Measurements from ENCODE around the gene ARHGAP27.

ARHGAP27 gene

DNA sequence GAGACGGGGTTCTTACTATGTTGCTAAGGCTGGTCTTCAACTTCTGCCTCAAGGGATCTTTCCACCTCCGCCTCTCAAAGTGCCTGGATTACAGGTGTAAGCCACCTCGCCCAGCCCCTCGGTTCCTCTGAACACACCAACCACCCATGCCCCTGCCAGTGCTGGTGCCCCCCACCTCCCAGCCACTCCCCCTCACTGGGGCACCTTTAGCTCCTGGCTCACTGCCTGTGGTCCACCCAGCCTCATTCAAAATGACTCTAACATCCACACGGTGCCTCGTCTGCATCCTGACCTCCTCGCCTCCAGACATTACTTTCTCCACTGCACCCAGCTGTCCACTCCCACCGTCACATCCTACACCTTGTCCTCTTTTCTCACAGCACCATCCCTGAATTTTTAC lies 55.3 kb downstream of the ARHGAP27 start:
- TF ChIP-seq, protein P1, sequence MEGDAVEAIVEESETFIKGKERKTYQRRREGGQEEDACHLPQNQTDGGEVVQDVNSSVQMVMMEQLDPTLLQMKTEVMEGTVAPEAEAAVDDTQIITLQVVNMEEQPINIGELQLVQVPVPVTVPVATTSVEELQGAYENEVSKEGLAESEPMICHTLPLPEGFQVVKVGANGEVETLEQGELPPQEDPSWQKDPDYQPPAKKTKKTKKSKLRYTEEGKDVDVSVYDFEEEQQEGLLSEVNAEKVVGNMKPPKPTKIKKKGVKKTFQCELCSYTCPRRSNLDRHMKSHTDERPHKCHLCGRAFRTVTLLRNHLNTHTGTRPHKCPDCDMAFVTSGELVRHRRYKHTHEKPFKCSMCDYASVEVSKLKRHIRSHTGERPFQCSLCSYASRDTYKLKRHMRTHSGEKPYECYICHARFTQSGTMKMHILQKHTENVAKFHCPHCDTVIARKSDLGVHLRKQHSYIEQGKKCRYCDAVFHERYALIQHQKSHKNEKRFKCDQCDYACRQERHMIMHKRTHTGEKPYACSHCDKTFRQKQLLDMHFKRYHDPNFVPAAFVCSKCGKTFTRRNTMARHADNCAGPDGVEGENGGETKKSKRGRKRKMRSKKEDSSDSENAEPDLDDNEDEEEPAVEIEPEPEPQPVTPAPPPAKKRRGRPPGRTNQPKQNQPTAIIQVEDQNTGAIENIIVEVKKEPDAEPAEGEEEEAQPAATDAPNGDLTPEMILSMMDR (IDR thresholded peaks at IDR 0.05): no peak
- H3K4me1 ChIP-seq (ENCODE audit: control insufficient read depth in 1 of 2, insufficient read depth in 1 of 2, low read depth in 1 of 2, low read length in 1 of 2): no peaks in the 10 kb centered on the region
- no peaks in the 10 kb centered on the region for H3K36me3 ChIP-seq
- H3K27me3 ChIP-seq: peaks cover 45% of the 10 kb centered on the region
- no peak overlapping the region for H3K4me3 ChIP-seq (ENCODE audit: low read depth in 1 of 2, low read length in 1 of 2)
- H3K9me3 ChIP-seq: no peaks in the 10 kb centered on the region
- H3K27ac ChIP-seq: no peak overlapping the region

DNA sequence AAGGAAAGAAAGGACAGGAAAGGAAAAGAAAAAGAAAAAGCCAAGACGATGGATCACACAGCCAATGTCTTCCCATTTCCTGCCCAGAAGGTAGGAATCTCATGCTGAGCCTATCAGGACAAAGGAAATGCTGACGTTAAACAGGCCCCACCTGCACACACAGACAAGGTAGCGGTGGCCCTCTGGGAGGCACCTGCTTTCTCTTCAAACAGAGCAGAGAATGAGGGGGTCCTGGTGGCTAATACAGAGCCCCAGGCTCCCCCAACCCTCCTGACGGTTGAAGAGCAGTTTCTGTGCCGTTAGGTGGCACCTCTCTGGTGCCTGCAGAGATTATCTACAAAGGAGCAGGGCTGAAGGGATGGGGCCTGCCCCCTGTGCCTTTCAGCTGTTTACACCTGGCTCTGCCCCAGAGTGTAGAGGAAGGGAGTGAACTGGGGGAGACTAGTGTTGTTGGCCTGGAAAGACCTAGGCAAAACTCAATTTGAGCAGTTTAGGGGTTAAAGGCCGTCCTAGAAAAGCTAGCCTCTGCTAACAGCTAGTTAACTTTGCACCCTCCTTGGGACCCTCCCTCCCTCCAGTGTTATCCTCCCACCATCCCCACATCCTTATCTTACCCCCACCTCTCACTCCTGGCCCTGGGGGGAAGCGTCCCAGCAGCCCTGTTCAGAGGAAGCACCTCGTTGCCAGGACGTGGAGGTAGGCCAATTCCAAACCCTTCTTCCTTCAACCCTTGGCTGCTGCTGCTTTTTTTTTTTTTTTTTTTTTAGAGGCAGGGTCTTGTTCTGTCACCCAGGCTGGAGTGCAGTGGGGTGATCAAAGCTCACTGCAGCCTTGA lies 56.3 kb downstream of the ARHGAP27 start:
- Histone ChIP-seq H3K4me1 (ENCODE audit: control insufficient read depth in 1 of 2, insufficient read depth in 1 of 2, low read depth in 1 of 2, low read length in 1 of 2) (peaks cover 4 to 5% of the 10 kb centered on the region in 2 experiments), H3K9me3 (no peaks in the 10 kb centered on the region), H3K27me3 (peaks cover 55% of the 10 kb centered on the region), H3K27ac (no peak overlapping the region), H3K36me3 (no peaks in the 10 kb centered on the region), H3K4me3 (ENCODE audit: low read depth in 1 of 2, low read length in 1 of 2) (no peak overlapping the region)
- TF ChIP-seq, protein P1 (IDR thresholded peaks at IDR 0.05): no peak

DNA sequence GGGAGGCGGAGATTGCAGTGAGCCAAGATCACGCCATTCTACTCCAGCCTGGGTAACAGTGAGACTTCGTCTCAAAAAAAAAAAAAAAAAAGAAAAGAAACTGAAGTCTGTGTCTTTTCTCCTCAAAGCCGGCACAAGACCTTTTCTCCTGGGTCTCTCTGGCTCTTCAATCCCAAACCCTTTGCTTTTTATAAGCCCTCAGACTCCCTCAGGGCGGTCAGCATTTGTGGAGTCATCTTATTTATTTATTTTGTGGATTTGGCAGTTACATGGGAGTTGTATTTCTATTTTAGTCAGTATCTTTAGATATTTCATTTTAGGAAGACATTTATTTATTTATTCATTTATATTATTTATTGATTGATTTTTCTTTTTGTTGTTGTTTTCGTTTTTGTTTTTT lies 58.2 kb downstream of the ARHGAP27 start:
- H3K36me3 ChIP-seq: no peaks in the 10 kb centered on the region
- no peak overlapping the region for H3K27ac ChIP-seq
- H3K27me3 ChIP-seq: peaks cover 64% of the 10 kb centered on the region
- no peaks in the 10 kb centered on the region for H3K9me3 ChIP-seq
- peaks cover 4 to 6% of the 10 kb centered on the region in 2 experiments for H3K4me1 ChIP-seq (ENCODE audit: control insufficient read depth in 1 of 2, insufficient read depth in 1 of 2, low read depth in 1 of 2, low read length in 1 of 2)
- H3K4me3 ChIP-seq (ENCODE audit: low read depth in 1 of 2, low read length in 1 of 2): no peak overlapping the region
- TF ChIP-seq, protein P1 (IDR thresholded peaks at IDR 0.05): no peak

DNA sequence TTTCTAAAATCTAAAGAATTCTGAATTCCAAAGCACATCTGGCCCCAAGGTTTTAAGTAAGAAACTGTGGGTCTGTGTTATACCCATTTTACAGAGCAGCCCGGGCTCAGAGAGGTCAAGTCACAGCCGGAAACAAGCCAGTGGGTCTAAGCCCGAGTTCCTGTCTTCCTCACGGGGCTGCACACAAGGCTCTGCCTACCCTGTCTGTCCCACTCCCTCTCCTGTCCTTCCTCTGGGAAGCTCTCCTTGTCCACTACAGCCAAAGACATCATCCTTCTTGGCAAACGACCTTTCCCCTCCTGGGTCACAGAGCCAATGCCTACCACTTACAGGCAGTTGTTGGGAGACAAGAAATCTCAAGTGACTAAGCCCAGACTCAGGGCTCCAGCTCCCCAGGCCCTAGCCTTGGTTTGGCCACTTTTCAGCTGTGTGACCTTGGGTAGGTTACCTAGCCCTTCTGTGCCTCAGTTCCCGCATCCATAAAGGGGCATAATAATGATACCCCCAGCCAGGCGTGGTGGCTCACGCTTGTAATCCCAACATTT lies 60.3 kb downstream of the ARHGAP27 start:
- Histone ChIP-seq H3K4me3 (ENCODE audit: low read depth in 1 of 2, low read length in 1 of 2) (no peak overlapping the region), H3K36me3 (no peaks in the 10 kb centered on the region), H3K27ac (no peak overlapping the region)

DNA sequence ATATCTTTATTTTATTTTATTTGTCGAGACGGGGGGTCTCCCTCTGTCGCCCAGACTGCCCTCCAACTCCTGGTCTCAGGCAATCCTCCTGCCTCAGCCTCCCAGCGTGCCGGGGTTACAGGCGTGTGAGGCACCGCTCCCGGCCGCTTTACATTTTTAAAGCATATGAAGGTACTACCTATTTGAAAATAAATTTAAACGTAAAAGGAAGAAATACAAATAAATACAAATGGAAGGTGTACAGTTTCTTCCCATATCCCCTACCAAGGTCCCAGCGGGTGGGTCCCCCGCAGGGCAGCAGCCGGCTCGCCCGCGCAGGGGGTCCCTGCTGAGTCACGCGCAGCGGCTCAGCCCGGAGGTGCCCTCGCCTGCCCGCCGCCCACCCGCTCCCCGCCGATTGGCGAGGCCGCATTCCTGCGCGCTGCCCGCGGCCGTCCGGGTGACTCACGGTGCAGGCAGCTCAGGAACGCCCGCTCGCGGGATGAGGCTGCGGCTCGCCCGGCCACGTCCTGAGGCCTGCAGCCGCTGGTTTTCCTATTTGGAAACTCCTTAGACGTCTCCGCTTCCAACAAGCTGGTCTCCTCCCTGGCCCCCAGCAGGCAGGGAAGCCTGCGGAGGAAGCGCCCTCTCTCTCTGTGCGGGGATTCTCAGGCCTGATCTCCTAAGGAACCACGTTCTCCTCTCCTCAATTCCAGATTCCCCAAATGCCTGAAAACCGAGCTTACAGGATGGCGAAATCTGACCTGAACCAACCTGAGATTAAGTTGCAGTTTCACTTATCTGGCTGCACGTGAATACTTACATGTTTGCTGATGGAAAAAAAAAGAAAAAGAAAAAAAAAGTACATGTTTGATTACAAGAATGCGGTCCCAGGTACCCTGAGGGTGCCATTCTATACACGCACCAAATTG lies 61.0 kb downstream of the ARHGAP27 start:
- peaks cover 4 to 6% of the 10 kb centered on the region in 2 experiments for H3K4me1 ChIP-seq (ENCODE audit: control insufficient read depth in 1 of 2, insufficient read depth in 1 of 2, low read depth in 1 of 2, low read length in 1 of 2)
- no peaks in the 10 kb centered on the region for H3K36me3 ChIP-seq
- no peaks in the 10 kb centered on the region for H3K9me3 ChIP-seq
- TF ChIP-seq, protein P1 (IDR thresholded peaks at IDR 0.05): no peak
- H3K27me3 ChIP-seq: peaks cover 65% of the 10 kb centered on the region
- no peak overlapping the region for H3K27ac ChIP-seq
- H3K4me3 ChIP-seq (ENCODE audit: low read depth in 1 of 2, low read length in 1 of 2): no peak overlapping the region

More for the DNA sequence above, 60.3 kb downstream of the ARHGAP27 start:
- TF ChIP-seq, protein P1 (IDR thresholded peaks at IDR 0.05): no peak
- Histone ChIP-seq H3K9me3 (no peaks in the 10 kb centered on the region), H3K4me1 (ENCODE audit: control insufficient read depth in 1 of 2, insufficient read depth in 1 of 2, low read depth in 1 of 2, low read length in 1 of 2) (peaks cover 4 to 6% of the 10 kb centered on the region in 2 experiments), H3K27me3 (peaks cover 68% of the 10 kb centered on the region)

Measured in neutrophil (primary cell).